ENCODE results near the gene COL7A1. TPM values are rescaled to one million over a fixed set of nuclear protein-coding genes. Genes with fewer than 3 reads are reported as not detected.

The COL7A1 gene
- total RNA-seq, 1 donor from 2014 or later: under 0.01 TPM

GRCh38 chr3:48591886-48592518, 3.1 kb downstream of the COL7A1 start:
- DNase-seq (ENCODE audit: low read depth in 2 of 2): no peak

- no peak for DNase-seq (ENCODE audit: low read depth in 2 of 2)
Observed at GRCh38 chr3:48591436-48591835, 3.7 kb downstream of the COL7A1 start.

- DNase-seq (ENCODE audit: low read depth in 2 of 2): no peak
Observed at GRCh38 chr3:48588230-48588629, 6.9 kb downstream of the COL7A1 start.

- no peak for DNase-seq (ENCODE audit: low read depth in 2 of 2)
Observed at GRCh38 chr3:48587686-48588085, 7.4 kb downstream of the COL7A1 start.

GRCh38 chr3:48585411-48585810, 9.7 kb downstream of the COL7A1 start:
- DNase-seq (ENCODE audit: low read depth in 2 of 2): no peak

- no peak for DNase-seq (ENCODE audit: low read depth in 2 of 2)
Observed at GRCh38 chr3:48584836-48585235, 10.3 kb downstream of the COL7A1 start.

GRCh38 chr3:48581621-48582481, 13.3 kb downstream of the COL7A1 start:
- no peak for DNase-seq (ENCODE audit: low read depth in 2 of 2)

- DNase-seq (ENCODE audit: low read depth in 2 of 2): no peak
Observed at GRCh38 chr3:48576647-48577046, 18.5 kb downstream of the COL7A1 start.

GRCh38 chr3:48575366-48575765, 19.8 kb downstream of the COL7A1 start:
- no peak for DNase-seq (ENCODE audit: low read depth in 2 of 2)

GRCh38 chr3:48573973-48574585, 21.1 kb downstream of the COL7A1 start:
- no peak for DNase-seq (ENCODE audit: low read depth in 2 of 2)

- no peak for DNase-seq (ENCODE audit: low read depth in 2 of 2)
Observed at GRCh38 chr3:48572517-48572916, 22.6 kb downstream of the COL7A1 start.

GRCh38 chr3:48571938-48572337, 23.2 kb downstream of the COL7A1 start:
- no peak for DNase-seq (ENCODE audit: low read depth in 2 of 2)

GRCh38 chr3:48569808-48570450, 25.2 kb downstream of the COL7A1 start:
- no peak for DNase-seq (ENCODE audit: low read depth in 2 of 2)

- DNase-seq (ENCODE audit: low read depth in 2 of 2): no peak
Observed at GRCh38 chr3:48569400-48569799, 25.7 kb downstream of the COL7A1 start.

GRCh38 chr3:48568476-48568875, 26.7 kb downstream of the COL7A1 start:
- DNase-seq (ENCODE audit: low read depth in 2 of 2): no peak

- DNase-seq (ENCODE audit: low read depth in 2 of 2): no peak
Observed at GRCh38 chr3:48567500-48567899, 27.6 kb downstream of the COL7A1 start.

- DNase-seq (ENCODE audit: low read depth in 2 of 2): no peak
Observed at GRCh38 chr3:48567090-48567489, 28.0 kb downstream of the COL7A1 start.

GRCh38 chr3:48566401-48566760, 28.7 kb downstream of the COL7A1 start:
- no peak for DNase-seq (ENCODE audit: low read depth in 2 of 2)

GRCh38 chr3:48565591-48566400, 29.3 kb downstream of the COL7A1 start:
- peak in 1 of 2 donors; percentile 26 for DNase-seq (ENCODE audit: low read depth in 2 of 2)

- DNase-seq (ENCODE audit: low read depth in 2 of 2): no peak
Observed at GRCh38 chr3:48565186-48565585, 29.9 kb downstream of the COL7A1 start.

- DNase-seq (ENCODE audit: low read depth in 2 of 2): no peak
Observed at GRCh38 chr3:48564667-48565066, 30.5 kb downstream of the COL7A1 start.

Data from dermis microvascular lymphatic vessel endothelial cell (primary cell).